Measurements from ENCODE around the gene XPNPEP3.
"Not testable (repeated sequence)": the region's sequence is repeated elsewhere in the genome, so short reads cannot be mapped to it uniquely, and the experiment has no call there.

Gene XPNPEP3

GRCh38 chr22:40856513-40857308 is at the start of gene XPNPEP3, which contains the start of gene ST13:
Gene XPNPEP3, plus strand, starts transcription at chr22:40857148. Its CDS starts 34 bp downstream, at chr22:40857182.
Gene ST13, minus strand, starts transcription at chr22:40856639. Its CDS starts 99 bp downstream, at chr22:40856540.
- DNase-seq = peak; percentile 97

GRCh38 chr22:40808018-40808841 is 48.7 kb upstream of the XPNPEP3 start:
- DNase-seq = no peak

GRCh38 chr22:40813912-40814315 is 43.0 kb upstream of the XPNPEP3 start:
- DNase-seq = no peak

- DNase-seq = no peak
Observed at GRCh38 chr22:40817737-40818136, 39.2 kb upstream of the XPNPEP3 start.

- DNase-seq = no peak
Observed at GRCh38 chr22:40818192-40818746, 38.7 kb upstream of the XPNPEP3 start.

- DNase-seq = peak; percentile 84
Observed at GRCh38 chr22:40818747-40819598, 38.0 kb upstream of the XPNPEP3 start, which contains the start of gene SLC25A17. Gene SLC25A17, minus strand, starts transcription at chr22:40819346. Its CDS starts 98 bp downstream, at chr22:40819248.

GRCh38 chr22:40819599-40820140 is 37.3 kb upstream of the XPNPEP3 start:
- no peak for DNase-seq

- DNase-seq = no peak
Observed at GRCh38 chr22:40823426-40823825, 33.5 kb upstream of the XPNPEP3 start.

GRCh38 chr22:40826292-40826691 is 30.7 kb upstream of the XPNPEP3 start:
- not testable (repeated sequence) for DNase-seq

- no peak for DNase-seq
Observed at GRCh38 chr22:40826984-40827741, 29.8 kb upstream of the XPNPEP3 start.

GRCh38 chr22:40829131-40829530 is 27.8 kb upstream of the XPNPEP3 start:
- no peak for DNase-seq

GRCh38 chr22:40834619-40835018 is 22.3 kb upstream of the XPNPEP3 start:
- DNase-seq = no peak

GRCh38 chr22:40838486-40838885 is 18.5 kb upstream of the XPNPEP3 start:
- DNase-seq = no peak

- no peak for DNase-seq
Observed at GRCh38 chr22:40844951-40845350, 12.0 kb upstream of the XPNPEP3 start.

GRCh38 chr22:40845816-40846215 is 11.1 kb upstream of the XPNPEP3 start:
- not testable (repeated sequence) for DNase-seq

- DNase-seq = no peak
Observed at GRCh38 chr22:40853333-40853732, 3.6 kb upstream of the XPNPEP3 start.

- DNase-seq = no peak
Observed at GRCh38 chr22:40853961-40854360, 3.0 kb upstream of the XPNPEP3 start.

GRCh38 chr22:40855071-40855978 is 1.6 kb upstream of the XPNPEP3 start:
- DNase-seq = no peak

- peak; percentile 26 for DNase-seq
Observed at GRCh38 chr22:40855979-40856512, 902 bp upstream of the XPNPEP3 start.

- DNase-seq = no peak
Observed at GRCh38 chr22:40857309-40857855, 434 bp downstream of the XPNPEP3 start.

All from CD4-positive, alpha-beta T cell treated with Interleukin-15 for 1 hour (primary cell).